Measurements from ENCODE around the gene NAIF1.

- TF ChIP-seq POLR2A (IDR thresholded peaks at IDR 0.05; ENCODE audit: low read length) (no peak), GATA1 (IDR thresholded peaks at IDR 0.05; ENCODE audit: low read depth, low read length) (no peak)
These were observed 40.2 kb downstream of the NAIF1 start for GRCh38 chr9:128026773-128027541.

All from erythroblast (primary cell).